GM12891 (cell line): Measurements from ENCODE around the gene DLK2.

Experiments used
- POLR2A ChIP-seq: IDR thresholded peaks from 2 replicates; pipeline ENCODE4 v1.6.1; 2011; ENCODE audit warnings: low read depth, low read length, control low read depth
- TAF1 ChIP-seq: IDR thresholded peaks from 2 replicates; pipeline ENCODE4 v1.6.1; 2011; ENCODE audit warnings: low read depth, low read length, control low read depth

DNA sequence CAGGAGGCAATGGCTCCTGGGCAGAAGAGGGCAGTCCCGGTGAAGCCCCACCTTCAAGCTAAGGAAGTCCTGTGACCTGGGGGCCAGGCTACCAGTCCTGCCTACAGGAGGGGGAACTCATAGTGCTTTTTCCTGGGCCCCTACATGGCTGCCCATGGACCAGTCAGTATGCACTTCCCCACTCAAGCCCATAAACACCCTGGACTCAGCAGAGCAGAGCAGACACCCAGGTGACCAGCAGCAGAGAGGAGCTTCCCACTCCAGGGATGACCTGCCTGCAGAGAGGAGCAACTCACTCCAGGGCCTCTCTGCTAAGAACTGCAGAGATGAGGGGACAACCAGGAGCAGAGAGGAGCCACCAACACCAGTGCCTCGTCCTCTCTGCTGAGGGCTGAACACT, 42.3 kb downstream of the DLK2 start:
- TF ChIP-seq TAF1, result no peak
- TF ChIP-seq POLR2A, result no peak
